ENCODE measurements around the gene SUSD3. TPM values are rescaled to one million over a fixed set of nuclear protein-coding genes. Genes with fewer than 3 reads are reported as not detected.
A peak's percentile ranks its signal among the peaks of the same experiment; 100 is the strongest.

The SUSD3 gene
- total and polyA plus RNA-seq, 5 donors from 2014 or later = 68.7 to 229 (median 205) TPM

DNA sequence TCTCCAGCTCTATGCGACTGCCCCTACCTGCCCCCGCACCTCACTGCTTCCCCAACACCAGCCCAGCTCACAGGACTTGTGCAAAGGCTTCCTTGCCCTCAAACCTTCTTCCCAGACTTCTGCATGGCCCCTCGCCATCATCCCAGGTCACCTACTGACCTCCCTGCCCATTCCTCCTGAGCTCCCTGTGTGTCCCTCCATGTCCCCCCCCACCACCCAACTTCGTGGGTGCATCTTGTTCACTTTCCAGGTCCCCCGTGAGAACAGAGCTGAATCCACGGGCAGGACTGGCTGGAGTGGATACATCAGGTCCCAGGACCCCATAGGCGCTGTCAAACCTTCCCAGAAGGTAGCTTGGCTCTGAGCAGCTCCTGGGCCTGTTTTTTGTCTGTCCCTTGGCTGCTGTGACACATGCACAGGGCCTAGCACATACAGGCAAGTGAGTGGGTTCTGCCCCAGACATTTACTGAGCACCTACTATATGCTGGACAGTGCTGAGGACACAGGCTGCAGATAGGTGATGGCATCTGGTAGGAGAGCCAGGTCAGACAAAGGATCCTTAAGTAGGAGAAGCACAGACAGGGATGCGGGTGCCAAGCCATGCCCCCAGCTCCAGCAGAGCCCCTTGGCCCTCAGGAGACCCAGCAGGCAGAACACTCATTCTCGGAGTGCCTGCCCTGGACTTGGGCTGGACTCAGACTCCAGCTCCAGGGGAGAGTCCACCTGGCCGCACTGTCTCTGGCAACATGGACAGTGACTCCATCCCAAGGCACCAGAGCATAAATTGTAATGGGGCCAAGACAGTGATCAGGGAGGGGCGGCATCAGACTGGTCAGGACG is 60.6 kb downstream of the SUSD3 start:
- DNase-seq = no peak
- Histone ChIP-seq H3K9me3 (ENCODE audit: control insufficient read depth in 2 of 2, low read length in 2 of 2) (no peaks in the 10 kb centered on the region), H3K27ac (ENCODE audit: insufficient read depth, low read length, poor library complexity, severe bottlenecking) (no peak overlapping the region), H3K36me3 (ENCODE audit: control insufficient read depth, insufficient read depth, low read length) (peaks cover 18% of the 10 kb centered on the region), H3K27me3 (ENCODE audit: control insufficient read depth, insufficient read depth, low read length) (no peaks in the 10 kb centered on the region), H3K4me1 (ENCODE audit: control insufficient read depth, insufficient read depth, low read length, poor library complexity, severe bottlenecking) (peaks cover 15% of the 10 kb centered on the region), H3K4me3 (ENCODE audit: low read depth, low read length) (no peak overlapping the region)
- peaks cover 7% of the 10 kb centered on the region for H3K36me3 Mint-ChIP-seq
- peak overlapping the region; percentile 52 to 75 (median 70) for H3K27ac Mint-ChIP-seq
- no peaks in the 10 kb centered on the region for H3K9me3 Mint-ChIP-seq
- no peaks in the 10 kb centered on the region for H3K27me3 Mint-ChIP-seq
- ATAC-seq (ENCODE audit: low read depth in 2 of 2) = no peak
- peaks cover 5 to 30% (median 11%) of the 10 kb centered on the region in 4 donors for H3K4me1 Mint-ChIP-seq
- peak overlapping the region in 1 of 4 donors; percentile 29 for H3K4me3 Mint-ChIP-seq

- ATAC-seq (ENCODE audit: low read depth in 2 of 2) = no peak
These were observed 61.1 kb downstream of the SUSD3 start for GRCh38 chr9:93119703-93119952.

GRCh38 chr9:93119953-93120845 is 61.7 kb downstream of the SUSD3 start:
- H3K27ac ChIP-seq (ENCODE audit: insufficient read depth, low read length, poor library complexity, severe bottlenecking) = peak overlapping the region; percentile 41
- ATAC-seq (ENCODE audit: low read depth in 2 of 2) (peak; percentile 67 to 73), DNase-seq (peak in 2 of 3 donors; percentile 27 to 67)
- Mint-ChIP-seq H3K9me3 (no peaks in the 10 kb centered on the region), H3K4me1 (peaks cover 5 to 34% (median 11%) of the 10 kb centered on the region in 4 donors), H3K27ac (peak overlapping the region; percentile 52 to 75 (median 70)), H3K4me3 (peak overlapping the region in 2 of 4 donors; percentile 24 to 41), H3K36me3 (peaks cover 9% of the 10 kb centered on the region), H3K27me3 (no peaks in the 10 kb centered on the region)
- no peaks in the 10 kb centered on the region for H3K9me3 ChIP-seq (ENCODE audit: control insufficient read depth in 2 of 2, low read length in 2 of 2)
- no peak overlapping the region for H3K4me3 ChIP-seq (ENCODE audit: low read depth, low read length)
- peaks cover 10% of the 10 kb centered on the region for H3K4me1 ChIP-seq (ENCODE audit: control insufficient read depth, insufficient read depth, low read length, poor library complexity, severe bottlenecking)
- H3K36me3 ChIP-seq (ENCODE audit: control insufficient read depth, insufficient read depth, low read length) = peaks cover 22% of the 10 kb centered on the region
- H3K27me3 ChIP-seq (ENCODE audit: control insufficient read depth, insufficient read depth, low read length) = no peaks in the 10 kb centered on the region

More at GRCh38 chr9:93119703-93119952, 61.1 kb downstream of the SUSD3 start:
- H3K27ac Mint-ChIP-seq = peak overlapping the region; percentile 52 to 75 (median 70)
- no peak for DNase-seq
- Histone ChIP-seq H3K4me3 (ENCODE audit: low read depth, low read length) (no peak overlapping the region), H3K27ac (ENCODE audit: insufficient read depth, low read length, poor library complexity, severe bottlenecking) (peak overlapping the region; percentile 41), H3K36me3 (ENCODE audit: control insufficient read depth, insufficient read depth, low read length) (peaks cover 17% of the 10 kb centered on the region), H3K4me1 (ENCODE audit: control insufficient read depth, insufficient read depth, low read length, poor library complexity, severe bottlenecking) (peaks cover 15% of the 10 kb centered on the region), H3K27me3 (ENCODE audit: control insufficient read depth, insufficient read depth, low read length) (no peaks in the 10 kb centered on the region), H3K9me3 (ENCODE audit: control insufficient read depth in 2 of 2, low read length in 2 of 2) (no peaks in the 10 kb centered on the region)
- H3K4me1 Mint-ChIP-seq = peaks cover 5 to 36% (median 12%) of the 10 kb centered on the region in 4 donors
- no peaks in the 10 kb centered on the region for H3K27me3 Mint-ChIP-seq
- H3K36me3 Mint-ChIP-seq = peaks cover 9% of the 10 kb centered on the region
- H3K4me3 Mint-ChIP-seq = peak overlapping the region in 3 of 4 donors; percentile 24 to 41 (median 29)
- H3K9me3 Mint-ChIP-seq = no peaks in the 10 kb centered on the region

- Histone ChIP-seq H3K9me3 (ENCODE audit: control insufficient read depth in 2 of 2, low read length in 2 of 2) (no peaks in the 10 kb centered on the region), H3K27ac (ENCODE audit: insufficient read depth, low read length, poor library complexity, severe bottlenecking) (no peak overlapping the region), H3K36me3 (ENCODE audit: control insufficient read depth, insufficient read depth, low read length) (peaks cover 25% of the 10 kb centered on the region), H3K4me3 (ENCODE audit: low read depth, low read length) (no peak overlapping the region), H3K4me1 (ENCODE audit: control insufficient read depth, insufficient read depth, low read length, poor library complexity, severe bottlenecking) (peaks cover 13% of the 10 kb centered on the region), H3K27me3 (ENCODE audit: control insufficient read depth, insufficient read depth, low read length) (no peaks in the 10 kb centered on the region)
- H3K27me3 Mint-ChIP-seq = no peaks in the 10 kb centered on the region
- ATAC-seq (ENCODE audit: low read depth in 2 of 2) (no peak), DNase-seq (no peak)
- H3K4me3 Mint-ChIP-seq = no peak overlapping the region
- peak overlapping the region in 1 of 3 donors; percentile 36 for H3K27ac Mint-ChIP-seq
- no peaks in the 10 kb centered on the region for H3K9me3 Mint-ChIP-seq
- peaks cover 5 to 38% (median 14%) of the 10 kb centered on the region in 4 donors for H3K4me1 Mint-ChIP-seq
- H3K36me3 Mint-ChIP-seq = peaks cover 9% of the 10 kb centered on the region
These were observed 62.4 kb downstream of the SUSD3 start for GRCh38 chr9:93120846-93121315.

- H3K4me3 Mint-ChIP-seq = no peak overlapping the region
- DNase-seq (no peak), ATAC-seq (ENCODE audit: low read depth in 2 of 2) (no peak)
- peaks cover 5 to 45% (median 17%) of the 10 kb centered on the region in 4 donors for H3K4me1 Mint-ChIP-seq
- no peaks in the 10 kb centered on the region for H3K27me3 Mint-ChIP-seq
- no peak overlapping the region for H3K27ac ChIP-seq (ENCODE audit: insufficient read depth, low read length, poor library complexity, severe bottlenecking)
- no peaks in the 10 kb centered on the region for H3K9me3 ChIP-seq (ENCODE audit: control insufficient read depth in 2 of 2, low read length in 2 of 2)
- H3K27ac Mint-ChIP-seq = peak overlapping the region in 1 of 3 donors; percentile 75
- H3K4me1 ChIP-seq (ENCODE audit: control insufficient read depth, insufficient read depth, low read length, poor library complexity, severe bottlenecking) = peaks cover 20% of the 10 kb centered on the region
- H3K36me3 ChIP-seq (ENCODE audit: control insufficient read depth, insufficient read depth, low read length) = peaks cover 25% of the 10 kb centered on the region
- H3K36me3 Mint-ChIP-seq = peaks cover 12% of the 10 kb centered on the region
- H3K9me3 Mint-ChIP-seq = no peaks in the 10 kb centered on the region
- no peak overlapping the region for H3K4me3 ChIP-seq (ENCODE audit: low read depth, low read length)
- no peaks in the 10 kb centered on the region for H3K27me3 ChIP-seq (ENCODE audit: control insufficient read depth, insufficient read depth, low read length)
These were observed 63.1 kb downstream of the SUSD3 start for GRCh38 chr9:93121316-93122241.

DNA sequence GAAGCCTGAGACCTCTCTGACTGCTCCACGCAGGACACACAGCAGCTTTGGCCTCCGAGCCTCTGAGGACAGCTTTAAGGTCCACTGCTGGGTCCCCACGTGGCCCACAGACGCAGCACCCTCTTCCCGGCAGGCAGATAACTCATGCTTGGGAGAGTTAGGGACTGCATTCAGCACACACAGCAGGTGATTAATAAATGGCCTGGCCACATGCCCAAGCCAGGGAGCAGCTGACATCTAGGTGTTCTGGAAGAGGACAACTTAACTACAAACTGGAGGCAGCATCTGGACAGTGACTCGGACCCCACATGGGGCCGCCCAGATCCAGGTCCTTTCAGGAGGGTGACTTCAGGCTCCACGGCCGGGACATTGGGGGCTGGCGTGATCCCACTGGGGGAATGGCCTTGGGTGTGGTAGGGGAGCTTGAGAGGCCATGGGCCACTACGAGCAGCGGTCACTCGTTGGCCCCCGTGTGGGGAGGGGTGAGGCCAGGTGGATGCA is 64.3 kb downstream of the SUSD3 start:
- no peak overlapping the region for H3K4me3 ChIP-seq (ENCODE audit: low read depth, low read length)
- DNase-seq (no peak), ATAC-seq (ENCODE audit: low read depth in 2 of 2) (no peak)
- no peak overlapping the region for H3K27ac ChIP-seq (ENCODE audit: insufficient read depth, low read length, poor library complexity, severe bottlenecking)
- Mint-ChIP-seq H3K4me3 (peak overlapping the region in 1 of 4 donors; percentile 15), H3K4me1 (peaks cover 5 to 57% (median 23%) of the 10 kb centered on the region in 4 donors), H3K27ac (no peak overlapping the region), H3K36me3 (peaks cover 12% of the 10 kb centered on the region), H3K9me3 (no peaks in the 10 kb centered on the region), H3K27me3 (no peaks in the 10 kb centered on the region)
- H3K9me3 ChIP-seq (ENCODE audit: control insufficient read depth in 2 of 2, low read length in 2 of 2) = no peaks in the 10 kb centered on the region
- H3K36me3 ChIP-seq (ENCODE audit: control insufficient read depth, insufficient read depth, low read length) = peaks cover 25% of the 10 kb centered on the region
- H3K4me1 ChIP-seq (ENCODE audit: control insufficient read depth, insufficient read depth, low read length, poor library complexity, severe bottlenecking) = peaks cover 32% of the 10 kb centered on the region
- no peaks in the 10 kb centered on the region for H3K27me3 ChIP-seq (ENCODE audit: control insufficient read depth, insufficient read depth, low read length)

Measured in CD4-positive, CD25-positive, alpha-beta regulatory T cell (primary cell).